Measurements from ENCODE around the gene CREM. TPM values are rescaled to one million over a fixed set of nuclear protein-coding genes. Genes with fewer than 3 reads are reported as not detected.

Gene CREM
- total RNA-seq = 8.3 and 21.4 TPM in 2 replicates

DNA sequence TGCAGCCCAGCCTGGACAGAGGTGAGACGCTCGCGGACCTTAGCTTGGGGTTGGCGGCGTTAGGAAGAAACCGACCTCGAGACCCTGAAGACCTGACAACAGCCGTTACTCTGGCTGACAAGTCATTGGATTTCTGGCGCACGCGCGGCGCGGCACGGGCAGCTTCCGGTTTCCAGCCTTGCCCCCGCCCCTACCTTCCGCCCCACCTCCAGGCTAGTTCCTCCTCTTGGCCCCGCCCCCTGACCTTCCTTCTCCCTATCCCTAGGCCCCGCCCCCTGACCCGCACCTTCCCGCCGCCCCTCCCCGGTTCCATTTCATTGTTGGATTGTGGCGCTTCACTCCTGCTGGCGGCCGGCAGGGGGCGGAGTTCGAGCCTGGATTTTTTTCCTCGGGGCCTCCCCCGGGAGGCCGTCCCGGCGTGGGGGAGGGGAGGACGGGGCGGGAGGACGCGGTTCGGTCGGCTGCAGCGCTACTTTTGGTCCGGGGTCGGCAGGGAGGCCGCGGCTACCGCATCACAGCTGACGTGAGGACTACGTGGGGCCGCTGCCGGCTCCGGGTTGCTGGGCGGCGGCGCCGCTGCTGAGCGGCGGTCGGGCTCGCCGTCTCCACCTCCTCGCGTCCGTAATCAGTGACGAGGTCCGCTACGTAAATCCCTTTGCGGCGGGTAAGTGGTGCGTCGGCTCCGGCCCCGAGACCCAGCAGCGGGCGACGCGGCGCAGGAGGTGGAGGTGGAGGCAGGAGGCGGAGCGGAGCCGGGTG is at the start of gene CREM:
CREM (plus strand) TSS at position 317 of the 759 bp plus-strand sequence. CDS start 10,990 bp downstream, outside the sequence.

DNA sequence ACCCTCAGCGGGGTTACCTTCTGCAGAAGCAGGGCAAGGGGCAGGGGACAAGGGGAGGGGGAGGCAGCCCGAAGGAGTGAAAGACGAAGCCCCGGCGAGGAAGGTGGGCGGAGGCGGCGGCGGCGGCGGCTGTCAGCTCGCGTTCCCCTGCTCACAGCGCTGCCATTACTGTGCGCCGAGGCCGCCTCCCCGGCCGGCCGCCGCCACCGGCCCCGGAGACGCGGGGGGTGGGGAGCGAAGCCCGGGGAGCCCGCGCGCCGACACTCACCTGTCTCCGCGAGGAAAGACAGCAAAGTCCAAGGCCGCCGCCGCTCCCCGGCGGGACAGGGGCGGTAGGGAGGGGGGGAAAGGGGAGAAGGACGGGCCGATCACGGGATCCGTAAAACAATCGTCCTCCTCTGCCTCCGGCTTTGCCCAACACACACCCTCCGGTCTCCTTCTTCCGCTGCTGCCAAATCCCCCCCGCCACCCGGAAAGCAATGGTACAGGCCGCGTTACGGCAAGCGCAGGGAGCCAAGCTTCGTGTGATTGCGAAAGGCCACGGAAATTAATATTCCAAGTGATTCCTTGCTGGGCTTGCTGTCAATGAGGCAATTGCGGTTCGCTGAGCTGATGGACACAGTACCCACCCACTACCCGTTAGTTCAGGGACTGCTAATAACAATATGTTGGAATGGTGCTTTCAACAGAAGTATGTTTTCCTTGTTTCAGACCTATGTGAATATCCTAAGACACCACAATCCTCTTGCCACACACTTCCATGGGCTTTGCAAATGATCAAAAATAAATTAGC is 36.3 kb upstream of the CREM start, which contains the start of gene CUL2:
CUL2 (minus strand) TSS at position 180 of the 793 bp plus-strand sequence. CDS start 19,024 bp downstream, outside the sequence.

Other genes starting within 250 kb of the CREM start
- 15.5 and 17.6 TPM in 2 replicates for gene CUL2, start 36.5 kb upstream of the CREM start, total RNA-seq
- 32.8 and 36.9 TPM in 2 replicates for gene CCNY, start 209.7 kb downstream of the CREM start, total RNA-seq

All from pericardium fibroblast (primary cell).